Hypothalamus (tissue), 51 donors: ENCODE results near the gene SKIC8.

Experiments used
- DNase-seq, 51 donors: peaks; one replicate each; lab custom pipeline; 2025; lab: John Stamatoyannopoulos, UW

The SKIC8 gene

DNA sequence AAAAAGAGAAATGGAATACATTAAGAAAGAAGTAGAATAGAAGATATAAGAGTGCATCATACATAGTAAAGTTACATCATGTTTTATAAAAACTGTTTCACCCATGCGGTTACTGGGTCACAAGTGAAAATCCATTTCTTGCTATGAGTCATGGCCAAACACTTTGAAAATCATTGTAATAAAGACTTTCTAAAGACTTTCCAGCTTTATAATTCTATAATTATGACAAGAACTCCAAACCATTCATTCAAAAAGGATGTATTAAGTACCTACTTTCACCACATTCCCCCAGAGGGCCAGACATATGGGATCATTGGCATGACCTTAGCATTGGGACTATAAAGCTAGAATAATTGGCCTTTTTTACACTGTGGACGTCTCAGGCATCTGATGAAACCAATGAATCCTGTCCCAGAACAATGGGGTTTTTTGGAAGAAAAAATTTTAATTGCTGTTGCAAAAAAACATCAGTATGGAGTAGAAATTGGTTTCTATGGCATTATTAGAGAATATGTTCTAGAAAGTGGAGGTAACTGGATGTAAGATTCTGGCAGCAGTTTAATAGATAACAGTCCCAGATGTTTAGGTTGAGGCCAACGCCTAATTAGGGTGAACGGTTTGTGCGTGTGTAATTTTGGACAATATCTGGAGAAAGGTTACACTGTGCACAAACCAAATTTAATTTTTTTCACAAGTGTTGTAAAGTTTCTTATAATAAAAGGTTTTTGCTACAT lies 3.3 kb upstream of the SKIC8 start:
- no peak for DNase-seq

- peak in 1 of 51 donors; percentile 7 for DNase-seq
Observed at GRCh38 chr15:78301828-78302227, 2.4 kb upstream of the SKIC8 start.

- no peak for DNase-seq
Observed at GRCh38 chr15:78301326-78301725, 1.9 kb upstream of the SKIC8 start.

- DNase-seq, result no peak
Observed at GRCh38 chr15:78292219-78292618, 7.2 kb downstream of the SKIC8 start.

DNA sequence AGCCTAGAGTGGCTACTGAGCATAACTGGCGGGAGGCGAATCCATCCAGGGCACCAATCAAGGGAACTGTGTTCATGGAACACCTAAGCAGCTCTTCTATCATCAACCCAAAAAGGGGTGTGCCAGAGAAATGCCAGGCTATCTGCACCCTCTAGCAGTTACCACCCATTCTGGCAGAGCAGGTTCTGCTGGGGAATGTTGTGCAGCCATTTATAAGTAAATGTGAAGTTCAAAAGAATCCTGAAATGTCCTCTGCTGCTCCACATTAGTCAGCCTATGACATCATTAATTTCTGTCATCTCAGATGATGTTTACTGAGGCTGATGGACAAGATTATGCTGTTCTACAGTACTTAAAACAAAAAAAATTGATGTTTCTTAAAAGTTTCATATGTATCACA lies 7.7 kb downstream of the SKIC8 start:
- no peak for DNase-seq

- no peak for DNase-seq
Observed at GRCh38 chr15:78291052-78291451, 8.4 kb downstream of the SKIC8 start.

GRCh38 chr15:78290222-78290621 lies 9.2 kb downstream of the SKIC8 start:
- no peak for DNase-seq

DNA sequence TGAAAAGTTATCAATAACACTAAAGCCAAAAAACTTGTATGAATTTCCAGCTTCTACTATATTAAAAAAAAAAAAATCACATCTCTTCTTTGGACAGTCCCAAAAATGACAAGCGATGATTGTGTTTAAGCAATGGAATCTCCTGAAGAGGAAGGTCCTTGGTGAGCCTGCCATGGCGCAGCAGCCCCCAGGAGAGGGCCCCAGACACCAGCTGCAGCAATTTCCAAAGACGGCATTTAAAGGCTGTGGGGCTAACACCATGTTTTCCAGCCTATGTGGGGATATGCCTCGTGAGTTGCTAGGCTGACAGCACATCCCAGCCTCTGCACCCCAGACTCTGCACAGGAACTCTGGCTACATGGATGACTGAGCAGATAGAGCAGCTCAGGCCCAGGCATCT lies 14.7 kb downstream of the SKIC8 start:
- DNase-seq, result no peak

GRCh38 chr15:78282324-78282723 lies 17.1 kb downstream of the SKIC8 start:
- DNase-seq, result peak in 1 of 51 donors; percentile 14

DNA sequence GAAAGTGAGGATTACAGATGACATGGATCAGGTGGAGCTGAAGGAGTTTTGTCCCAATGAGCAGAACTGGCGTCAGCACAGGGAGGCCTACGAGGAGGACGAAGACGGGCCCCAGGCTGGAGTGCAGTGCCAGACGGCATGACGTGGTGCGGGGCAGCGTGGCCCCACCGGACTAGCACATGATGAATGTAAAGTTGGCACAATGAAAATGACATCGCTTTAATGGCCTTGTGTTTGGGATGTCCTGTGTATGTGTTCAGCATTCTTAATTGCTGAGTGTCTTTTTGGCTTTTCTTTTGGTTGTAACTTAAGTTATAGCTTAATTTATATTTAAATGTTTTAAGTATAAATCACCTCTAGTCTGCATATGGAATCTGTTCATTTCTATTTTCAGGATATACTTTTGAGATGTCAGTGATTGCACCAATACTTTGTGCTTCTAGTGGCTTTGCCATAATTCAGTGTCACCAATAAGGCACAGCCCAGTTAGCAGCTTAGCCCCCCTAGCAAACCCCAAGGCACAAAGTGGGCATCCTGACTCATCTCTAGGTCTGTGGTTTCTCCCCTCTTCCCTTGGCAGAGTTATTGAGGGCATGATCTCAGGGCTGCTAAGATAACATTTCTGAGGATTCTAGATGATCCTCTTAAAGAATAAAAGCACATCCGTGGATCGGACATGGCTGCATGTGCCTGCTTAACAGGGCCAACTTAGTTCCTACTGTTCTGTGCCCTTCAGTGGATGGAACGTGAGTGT lies 18.9 kb downstream of the SKIC8 start:
- DNase-seq, result peak in 1 of 51 donors; percentile 13

GRCh38 chr15:78276064-78276943 lies 23.1 kb downstream of the SKIC8 start:
- no peak for DNase-seq

GRCh38 chr15:78274994-78275393 lies 24.4 kb downstream of the SKIC8 start:
- no peak for DNase-seq

DNA sequence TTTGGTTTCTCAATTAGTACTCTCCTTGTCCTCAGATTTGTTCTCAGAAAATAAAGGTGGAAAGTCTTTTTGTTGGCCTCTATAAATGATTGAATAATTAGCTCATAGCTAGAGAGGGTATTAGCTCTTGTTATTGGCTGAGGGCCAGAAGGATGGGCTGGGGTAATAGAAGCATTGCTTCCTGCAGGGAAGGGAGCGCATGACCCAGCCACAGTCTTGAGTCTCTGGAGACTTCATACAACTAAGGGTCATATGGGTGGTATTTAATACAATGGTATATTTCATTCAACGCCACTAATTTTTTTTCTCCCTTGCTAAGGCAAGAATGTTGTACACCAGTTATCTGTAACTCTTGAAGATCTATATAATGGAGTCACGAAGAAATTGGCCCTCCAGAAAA lies 26.6 kb downstream of the SKIC8 start:
- no peak for DNase-seq

DNA sequence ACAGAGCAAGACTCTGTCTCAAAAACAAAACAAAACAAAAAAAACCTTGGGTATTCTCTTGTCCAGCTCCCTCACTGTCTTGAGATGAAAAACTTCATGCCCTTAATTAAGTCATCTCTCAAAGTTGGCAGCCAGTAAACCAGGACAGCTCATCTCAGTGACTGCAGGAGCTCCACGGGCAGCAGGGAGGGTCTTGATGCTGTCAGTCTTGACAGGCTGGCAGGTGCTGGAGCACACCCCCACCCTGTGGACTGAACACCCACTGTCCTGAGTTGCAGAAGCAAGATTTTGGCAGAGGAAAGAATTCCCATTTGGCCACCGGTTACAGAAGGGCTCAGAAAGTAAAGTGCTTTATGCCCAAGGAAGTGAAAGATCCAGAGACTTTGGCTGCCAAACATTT lies 27.1 kb downstream of the SKIC8 start:
- no peak for DNase-seq

DNA sequence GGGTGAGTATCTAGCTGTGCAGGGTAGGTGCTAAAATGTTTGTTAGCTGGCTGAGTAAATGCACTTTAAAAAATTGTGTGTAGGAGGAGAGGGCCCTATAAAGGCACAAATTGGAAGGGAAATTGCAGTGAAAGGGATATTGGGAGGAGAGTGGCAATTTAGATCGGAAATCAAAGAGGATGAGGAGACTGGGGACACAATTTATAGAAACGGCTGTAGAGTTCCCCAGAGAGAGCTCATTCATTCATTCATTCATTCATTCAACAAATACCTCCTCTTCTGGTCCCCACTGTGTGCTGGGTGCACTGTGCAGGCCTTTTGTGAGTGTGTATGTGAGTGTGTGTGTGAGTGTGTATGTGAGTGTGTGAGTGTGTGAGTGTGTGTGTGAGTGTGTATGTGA lies 32.6 kb downstream of the SKIC8 start:
- no peak for DNase-seq

DNA sequence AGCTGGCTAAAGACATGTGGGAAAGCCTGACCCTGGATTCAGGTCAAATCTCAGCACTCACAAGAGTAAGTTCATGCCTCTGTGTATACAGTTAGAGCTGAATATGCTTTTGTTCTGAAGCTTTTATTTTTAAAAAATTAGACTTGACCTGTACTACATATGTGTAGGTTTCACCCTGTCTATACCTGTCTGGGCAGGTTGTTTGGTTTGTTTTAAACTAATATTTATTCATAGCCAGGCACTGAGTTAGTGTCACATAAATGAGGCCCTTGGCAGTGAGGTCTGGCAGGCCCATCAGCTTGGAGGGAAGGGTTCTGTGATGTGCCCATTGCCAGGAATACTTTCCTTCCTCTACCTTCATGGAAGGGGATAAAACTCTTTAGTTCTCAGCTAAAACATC lies 33.2 kb downstream of the SKIC8 start:
- DNase-seq, result no peak

GRCh38 chr15:78265752-78266224 lies 33.6 kb downstream of the SKIC8 start:
- DNase-seq, result peak in 1 of 51 donors; percentile 26

DNA sequence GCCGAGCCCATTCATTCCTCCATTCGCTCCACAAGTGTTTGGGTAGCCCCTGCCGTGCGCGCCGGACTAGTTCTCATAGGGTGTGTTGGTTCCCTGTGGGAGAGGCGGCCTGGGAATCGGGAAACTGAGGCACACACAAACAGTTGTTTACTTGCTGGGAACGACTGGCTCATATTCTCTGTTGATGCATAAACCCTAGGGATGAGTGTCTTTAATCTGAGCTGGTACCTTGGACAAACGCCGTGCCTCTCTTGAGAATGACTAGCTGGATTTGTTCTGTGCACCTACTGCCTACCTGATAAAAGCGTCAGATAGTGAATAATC lies 34.3 kb downstream of the SKIC8 start:
- peak in 1 of 51 donors; percentile 69 for DNase-seq

DNA sequence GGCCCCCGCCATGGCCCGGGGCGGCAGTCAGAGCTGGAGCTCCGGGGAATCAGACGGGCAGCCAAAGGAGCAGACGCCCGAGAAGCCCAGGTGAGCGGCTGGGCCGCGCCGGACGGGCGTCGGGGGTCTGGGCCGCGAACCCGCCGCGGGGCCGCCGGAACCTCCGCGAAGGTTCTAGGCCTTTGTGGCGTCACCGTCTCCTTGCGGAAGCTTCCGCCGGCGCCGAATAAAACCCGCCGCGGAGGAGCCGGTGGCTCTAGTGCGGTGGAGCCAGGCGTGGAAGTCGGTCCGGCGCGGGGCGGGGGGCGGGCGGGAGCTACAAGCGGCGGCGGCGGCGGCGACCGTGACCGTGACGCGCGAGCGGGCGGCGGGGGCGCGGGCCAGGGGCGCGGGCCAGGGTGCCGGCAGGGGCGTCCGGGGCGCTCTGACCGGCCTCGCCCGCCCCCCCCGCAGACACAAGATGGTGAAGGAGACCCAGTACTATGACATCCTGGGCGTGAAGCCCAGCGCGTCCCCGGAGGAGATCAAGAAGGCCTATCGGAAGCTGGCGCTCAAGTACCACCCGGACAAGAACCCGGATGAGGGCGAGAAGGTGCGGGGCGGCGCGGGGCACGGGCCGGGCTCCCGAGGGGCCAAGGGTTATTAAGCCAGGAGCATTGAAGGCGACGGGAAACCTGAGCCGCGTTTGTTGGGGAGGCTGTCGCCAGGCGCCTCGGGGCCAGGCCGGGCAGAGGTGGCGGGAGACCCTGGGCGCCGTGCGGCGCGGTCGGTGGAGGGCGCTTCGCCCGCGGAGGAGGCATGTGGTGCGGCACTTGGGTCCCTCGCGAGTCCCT lies 34.9 kb downstream of the SKIC8 start, which contains the start of gene DNAJA4:
DNAJA4 (plus strand) TSS at position 259 of the 833 bp plus-strand sequence; CDS start at position 461, 202 bp downstream.
- peak in 44 of 51 donors; percentile 20 to 88 (median 61) for DNase-seq

- peak in 1 of 51 donors; percentile 39 for DNase-seq
Observed at GRCh38 chr15:78263907-78264303, 35.5 kb downstream of the SKIC8 start.
